Osteoblast (primary cell): Measurements from ENCODE around the gene TMEM59L. TPM values are rescaled to one million over a fixed set of nuclear protein-coding genes. Genes with fewer than 3 reads are reported as not detected.

ENCODE experiments used
- DNase-seq: peaks from one replicate; pipeline ENCODE4 v3.0.0; 2011; ENCODE audit warnings: low spot score, mixed read lengths; ENCODE audit not compliant: insufficient read length; ENCODE audit errors: missing footprints
- H2AFZ ChIP-seq: 2 replicates; pipeline ENCODE4 v1.6.0; 2011; ENCODE audit warnings: mild to moderate bottlenecking, low read length
- H3K27ac ChIP-seq: 2 replicates; pipeline ENCODE4 v1.5.1; 2011; ENCODE audit warnings: mild to moderate bottlenecking, low read depth, low read length, moderate library complexity
- H3K27me3 ChIP-seq: 2 replicates; pipeline ENCODE4 v1.6.0; 2012; ENCODE audit warnings: mild to moderate bottlenecking, control low read depth, inconsistent platforms, low read length, moderate library complexity; ENCODE audit not compliant: insufficient read depth
- H3K36me3 ChIP-seq: 2 replicates; pipeline ENCODE4 v1.5.1; 2011; ENCODE audit warnings: mild to moderate bottlenecking, low read length, control low read depth, moderate library complexity; ENCODE audit not compliant: insufficient read depth
- H3K4me1 ChIP-seq: 2 replicates; pipeline ENCODE4 v1.5.1; 2011; ENCODE audit warnings: mild to moderate bottlenecking, low read length, control low read depth, moderate library complexity; ENCODE audit not compliant: insufficient read depth
- H3K4me2 ChIP-seq: 2 replicates; pipeline ENCODE4 v1.6.0; 2011; ENCODE audit warnings: mild to moderate bottlenecking, low read length; ENCODE audit not compliant: insufficient read depth
- H3K4me3 ChIP-seq: fragments of 200-600 bp; sonication (generic); 3 replicates; pipeline ENCODE4 v1.5.1; 2012; ENCODE audit warnings: mild to moderate bottlenecking, low read length, inconsistent platforms; ENCODE audit not compliant: insufficient read depth
- H3K79me2 ChIP-seq: 2 replicates; pipeline ENCODE4 v1.6.0; 2012; ENCODE audit warnings: mild to moderate bottlenecking, low read length, control low read depth, inconsistent platforms; ENCODE audit not compliant: insufficient read depth
- H3K9me3 ChIP-seq: 2 replicates; pipeline ENCODE4 v1.5.1; 2011; ENCODE audit warnings: low read depth, low read length, control low read depth
- H4K20me1 ChIP-seq: 2 replicates; pipeline ENCODE4 v1.6.0; 2012; ENCODE audit warnings: mild to moderate bottlenecking, low read length, control low read depth; ENCODE audit not compliant: insufficient read depth
- CTCF ChIP-seq: IDR thresholded peaks from 2 replicates; pipeline ENCODE4 v1.5.1; 2011; ENCODE audit warnings: mild to moderate bottlenecking, low read depth, low read length, moderate library complexity; ENCODE audit errors: extremely low read depth
- total RNA-seq: library from RNA; depleted of rRNA; stranded (reverse); fragments of >200 nt; gene quantifications from 2 replicates; pipeline ENCODE4 v1.2.3, GENCODE V29; 2012

The TMEM59L gene
- total RNA-seq, 1 donor: 0.36 TPM

DNA sequence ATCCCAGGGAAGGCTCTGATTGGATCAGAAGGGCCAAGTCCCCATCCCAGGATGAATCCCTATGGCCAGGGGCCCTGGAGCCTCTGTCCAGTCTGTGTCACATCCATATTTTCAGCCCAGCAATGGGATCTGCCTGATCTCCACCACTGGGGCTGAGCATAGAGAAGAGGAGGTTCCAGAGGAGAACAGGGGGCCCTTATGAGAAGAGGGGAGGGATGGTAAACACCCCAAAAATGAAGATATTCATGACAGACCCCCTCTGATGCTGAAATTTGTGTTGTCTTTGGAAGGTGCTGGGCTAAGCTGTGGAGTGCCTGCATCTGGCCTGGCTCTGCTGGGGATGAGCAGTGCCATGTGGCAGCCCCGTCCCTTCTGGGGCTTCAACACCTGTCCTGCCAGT, 38.6 kb downstream of the TMEM59L start:
- peak overlapping the region; percentile 54 for H3K4me3 ChIP-seq
- peaks cover 55% of the 10 kb centered on the region for H3K79me2 ChIP-seq
- H3K27ac ChIP-seq: peak overlapping the region; percentile 100
- peak; percentile 85 for DNase-seq
- H3K4me1 ChIP-seq: peaks cover 33% of the 10 kb centered on the region
- H3K27me3 ChIP-seq: no peaks in the 10 kb centered on the region
- H3K4me2 ChIP-seq: peak overlapping the region; percentile 84
- no peaks in the 10 kb centered on the region for H4K20me1 ChIP-seq
- H2AFZ ChIP-seq: no peak overlapping the region
- H3K9me3 ChIP-seq: no peaks in the 10 kb centered on the region
- H3K36me3 ChIP-seq: no peaks in the 10 kb centered on the region
- TF ChIP-seq CTCF: no peak

- Histone ChIP-seq H2AFZ (no peak overlapping the region), H3K36me3 (no peaks in the 10 kb centered on the region), H3K27ac (peak overlapping the region; percentile 100), H3K4me3 (no peak overlapping the region), H3K79me2 (peaks cover 52% of the 10 kb centered on the region), H3K9me3 (no peaks in the 10 kb centered on the region), H4K20me1 (no peaks in the 10 kb centered on the region), H3K27me3 (no peaks in the 10 kb centered on the region), H3K4me1 (peaks cover 33% of the 10 kb centered on the region), H3K4me2 (no peak overlapping the region)
- peak; percentile 45 for DNase-seq
- no peak for TF ChIP-seq CTCF
Measured at GRCh38 chr19:18651733-18652132, 39.1 kb downstream of the TMEM59L start.

GRCh38 chr19:18653853-18654252, 41.2 kb downstream of the TMEM59L start:
- no peaks in the 10 kb centered on the region for H3K9me3 ChIP-seq
- no peaks in the 10 kb centered on the region for H4K20me1 ChIP-seq
- no peak overlapping the region for H3K4me2 ChIP-seq
- peaks cover 51% of the 10 kb centered on the region for H3K4me1 ChIP-seq
- TF ChIP-seq CTCF: no peak
- no peak for DNase-seq
- H3K4me3 ChIP-seq: no peak overlapping the region
- H3K27me3 ChIP-seq: no peaks in the 10 kb centered on the region
- peaks cover 49% of the 10 kb centered on the region for H3K79me2 ChIP-seq
- H3K36me3 ChIP-seq: no peaks in the 10 kb centered on the region
- H2AFZ ChIP-seq: no peak overlapping the region
- no peak overlapping the region for H3K27ac ChIP-seq

GRCh38 chr19:18654469-18654868, 41.8 kb downstream of the TMEM59L start:
- H3K27ac ChIP-seq: no peak overlapping the region
- peak; percentile 2 for DNase-seq
- H2AFZ ChIP-seq: no peak overlapping the region
- H3K4me2 ChIP-seq: no peak overlapping the region
- no peak overlapping the region for H3K4me3 ChIP-seq
- TF ChIP-seq CTCF: no peak
- H4K20me1 ChIP-seq: no peaks in the 10 kb centered on the region
- peaks cover 51% of the 10 kb centered on the region for H3K4me1 ChIP-seq
- H3K79me2 ChIP-seq: peaks cover 44% of the 10 kb centered on the region
- no peaks in the 10 kb centered on the region for H3K9me3 ChIP-seq
- no peaks in the 10 kb centered on the region for H3K27me3 ChIP-seq
- H3K36me3 ChIP-seq: no peaks in the 10 kb centered on the region
